H1 (cell line): ENCODE measurements around the gene ARAP2. TPM values are rescaled to one million over a fixed set of nuclear protein-coding genes. Genes with fewer than 3 reads are reported as not detected.

Experiments used
- polyA plus RNA-seq, 7 experiments: library from polyadenylated mRNA; depleted of rRNA in 3 of 7; stranded (reverse) in 5 of 7; unstranded in 2 of 7; fragments of >200 nt in 5 of 7; fragments of 200-250 nt in 2 of 7; gene quantifications; 1 replicate in 5 of 7; 2 replicates in 1 of 7; 4 replicates in 1 of 7; pipeline versions ENCODE4 v1.2.1 to v1.2.3, GENCODE V29; 2011 to 2013; ENCODE audit warnings: missing spikeins in 2 of 7, mixed read lengths in 2 of 7
- total RNA-seq: library from RNA; stranded (reverse); fragmentation: NEBNext Ultra II Directional; extraction: Animal tissue kit (Norgen Biotek cat#: 25700); gene quantifications from 2 replicates; pipeline ENCODE4 v1.2.1, GENCODE V29; 2021
- TF ChIP-seq, protein P1 (sequence below): fragments of 300-600 bp; sonication (generic); IDR thresholded peaks from 2 replicates; pipeline ENCODE4 v1.7.1; 2012; ENCODE audit warnings: low read length, moderate library complexity, mild to moderate bottlenecking, inconsistent platforms; ENCODE audit not compliant: insufficient replicate concordance

ARAP2 gene
- total and polyA plus RNA-seq, 2 of the 8 experiments (the other 6 are each of a cell fraction or from before 2014, with no cell fraction given), result 0.15 to 2.3 TPM

DNA sequence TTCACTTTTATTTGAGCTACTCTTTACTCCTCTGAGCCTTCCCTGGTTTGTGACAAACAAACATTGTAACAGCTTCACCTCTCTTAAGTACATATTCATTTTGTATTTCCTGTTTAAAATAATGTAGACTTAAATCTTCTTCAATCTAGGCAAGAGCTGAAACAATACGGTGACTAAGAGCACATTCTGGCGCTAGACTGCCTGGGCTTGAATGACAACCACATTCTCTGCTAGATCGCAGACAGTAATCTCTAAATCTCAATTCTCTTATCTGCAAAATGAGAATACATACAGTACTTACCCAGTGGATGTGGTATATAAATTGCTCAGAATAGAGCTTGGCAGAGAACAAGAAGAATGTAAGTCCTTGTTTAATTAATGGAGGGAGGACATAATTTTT lies 144.8 kb downstream of the ARAP2 start (continued):
- TF ChIP-seq, protein P1, sequence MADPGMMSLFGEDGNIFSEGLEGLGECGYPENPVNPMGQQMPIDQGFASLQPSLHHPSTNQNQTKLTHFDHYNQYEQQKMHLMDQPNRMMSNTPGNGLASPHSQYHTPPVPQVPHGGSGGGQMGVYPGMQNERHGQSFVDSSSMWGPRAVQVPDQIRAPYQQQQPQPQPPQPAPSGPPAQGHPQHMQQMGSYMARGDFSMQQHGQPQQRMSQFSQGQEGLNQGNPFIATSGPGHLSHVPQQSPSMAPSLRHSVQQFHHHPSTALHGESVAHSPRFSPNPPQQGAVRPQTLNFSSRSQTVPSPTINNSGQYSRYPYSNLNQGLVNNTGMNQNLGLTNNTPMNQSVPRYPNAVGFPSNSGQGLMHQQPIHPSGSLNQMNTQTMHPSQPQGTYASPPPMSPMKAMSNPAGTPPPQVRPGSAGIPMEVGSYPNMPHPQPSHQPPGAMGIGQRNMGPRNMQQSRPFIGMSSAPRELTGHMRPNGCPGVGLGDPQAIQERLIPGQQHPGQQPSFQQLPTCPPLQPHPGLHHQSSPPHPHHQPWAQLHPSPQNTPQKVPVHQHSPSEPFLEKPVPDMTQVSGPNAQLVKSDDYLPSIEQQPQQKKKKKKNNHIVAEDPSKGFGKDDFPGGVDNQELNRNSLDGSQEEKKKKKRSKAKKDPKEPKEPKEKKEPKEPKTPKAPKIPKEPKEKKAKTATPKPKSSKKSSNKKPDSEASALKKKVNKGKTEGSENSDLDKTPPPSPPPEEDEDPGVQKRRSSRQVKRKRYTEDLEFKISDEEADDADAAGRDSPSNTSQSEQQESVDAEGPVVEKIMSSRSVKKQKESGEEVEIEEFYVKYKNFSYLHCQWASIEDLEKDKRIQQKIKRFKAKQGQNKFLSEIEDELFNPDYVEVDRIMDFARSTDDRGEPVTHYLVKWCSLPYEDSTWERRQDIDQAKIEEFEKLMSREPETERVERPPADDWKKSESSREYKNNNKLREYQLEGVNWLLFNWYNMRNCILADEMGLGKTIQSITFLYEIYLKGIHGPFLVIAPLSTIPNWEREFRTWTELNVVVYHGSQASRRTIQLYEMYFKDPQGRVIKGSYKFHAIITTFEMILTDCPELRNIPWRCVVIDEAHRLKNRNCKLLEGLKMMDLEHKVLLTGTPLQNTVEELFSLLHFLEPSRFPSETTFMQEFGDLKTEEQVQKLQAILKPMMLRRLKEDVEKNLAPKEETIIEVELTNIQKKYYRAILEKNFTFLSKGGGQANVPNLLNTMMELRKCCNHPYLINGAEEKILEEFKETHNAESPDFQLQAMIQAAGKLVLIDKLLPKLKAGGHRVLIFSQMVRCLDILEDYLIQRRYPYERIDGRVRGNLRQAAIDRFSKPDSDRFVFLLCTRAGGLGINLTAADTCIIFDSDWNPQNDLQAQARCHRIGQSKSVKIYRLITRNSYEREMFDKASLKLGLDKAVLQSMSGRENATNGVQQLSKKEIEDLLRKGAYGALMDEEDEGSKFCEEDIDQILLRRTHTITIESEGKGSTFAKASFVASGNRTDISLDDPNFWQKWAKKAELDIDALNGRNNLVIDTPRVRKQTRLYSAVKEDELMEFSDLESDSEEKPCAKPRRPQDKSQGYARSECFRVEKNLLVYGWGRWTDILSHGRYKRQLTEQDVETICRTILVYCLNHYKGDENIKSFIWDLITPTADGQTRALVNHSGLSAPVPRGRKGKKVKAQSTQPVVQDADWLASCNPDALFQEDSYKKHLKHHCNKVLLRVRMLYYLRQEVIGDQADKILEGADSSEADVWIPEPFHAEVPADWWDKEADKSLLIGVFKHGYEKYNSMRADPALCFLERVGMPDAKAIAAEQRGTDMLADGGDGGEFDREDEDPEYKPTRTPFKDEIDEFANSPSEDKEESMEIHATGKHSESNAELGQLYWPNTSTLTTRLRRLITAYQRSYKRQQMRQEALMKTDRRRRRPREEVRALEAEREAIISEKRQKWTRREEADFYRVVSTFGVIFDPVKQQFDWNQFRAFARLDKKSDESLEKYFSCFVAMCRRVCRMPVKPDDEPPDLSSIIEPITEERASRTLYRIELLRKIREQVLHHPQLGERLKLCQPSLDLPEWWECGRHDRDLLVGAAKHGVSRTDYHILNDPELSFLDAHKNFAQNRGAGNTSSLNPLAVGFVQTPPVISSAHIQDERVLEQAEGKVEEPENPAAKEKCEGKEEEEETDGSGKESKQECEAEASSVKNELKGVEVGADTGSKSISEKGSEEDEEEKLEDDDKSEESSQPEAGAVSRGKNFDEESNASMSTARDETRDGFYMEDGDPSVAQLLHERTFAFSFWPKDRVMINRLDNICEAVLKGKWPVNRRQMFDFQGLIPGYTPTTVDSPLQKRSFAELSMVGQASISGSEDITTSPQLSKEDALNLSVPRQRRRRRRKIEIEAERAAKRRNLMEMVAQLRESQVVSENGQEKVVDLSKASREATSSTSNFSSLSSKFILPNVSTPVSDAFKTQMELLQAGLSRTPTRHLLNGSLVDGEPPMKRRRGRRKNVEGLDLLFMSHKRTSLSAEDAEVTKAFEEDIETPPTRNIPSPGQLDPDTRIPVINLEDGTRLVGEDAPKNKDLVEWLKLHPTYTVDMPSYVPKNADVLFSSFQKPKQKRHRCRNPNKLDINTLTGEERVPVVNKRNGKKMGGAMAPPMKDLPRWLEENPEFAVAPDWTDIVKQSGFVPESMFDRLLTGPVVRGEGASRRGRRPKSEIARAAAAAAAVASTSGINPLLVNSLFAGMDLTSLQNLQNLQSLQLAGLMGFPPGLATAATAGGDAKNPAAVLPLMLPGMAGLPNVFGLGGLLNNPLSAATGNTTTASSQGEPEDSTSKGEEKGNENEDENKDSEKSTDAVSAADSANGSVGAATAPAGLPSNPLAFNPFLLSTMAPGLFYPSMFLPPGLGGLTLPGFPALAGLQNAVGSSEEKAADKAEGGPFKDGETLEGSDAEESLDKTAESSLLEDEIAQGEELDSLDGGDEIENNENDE, result no peak
